GM12878 (cell line): Measurements from ENCODE around the gene CCDC120. TPM values are rescaled to one million over a fixed set of nuclear protein-coding genes. Genes with fewer than 3 reads are reported as not detected.

Experiments used
- ATAC-seq: fragments of 200-7000 bp; cut with Tn5 transposase; 3 replicates; pipeline ENCODE4 v1.9.1; 2020; ENCODE audit warnings: mild to moderate bottlenecking, moderate library complexity
- BruUV-seq: library from RNA; stranded (reverse); fragments of 400-500 nt; replicated peaks from 2 replicates; lab custom pipeline; 2021; lab: Mats Ljungman, UMichigan
- CTCF ChIA-PET: fragments of 300-600 bp; sonication (Branson Sonifier 250); formaldehyde crosslinking; extraction: SDS; loops from one replicate; lab custom pipeline; 2021; ENCODE audit warnings: inconsistent platforms; lab: Yijun Ruan, JAX
- POLR2A ChIA-PET: fragments of 350-600 bp; formaldehyde crosslinking; extraction: SDS; loops from one replicate; lab custom pipeline; 2021; ENCODE audit warnings: inconsistent platforms; lab: Charles Lee
- RAD21 ChIA-PET: fragments of 300-600 bp; sonication (Branson Sonifier 250); formaldehyde crosslinking; loops from one replicate; lab custom pipeline; 2023; ENCODE audit warnings: antibody characterized with exemption; ENCODE audit not compliant: unreplicated experiment; lab: Charles Lee
- SMC1A ChIA-PET: fragments of 300-600 bp; sonication (Branson Sonifier 250); formaldehyde crosslinking; loops from one replicate; lab custom pipeline; 2023; ENCODE audit not compliant: unreplicated experiment, uncharacterized antibody; lab: Charles Lee
- DNase-seq: peaks from one replicate; pipeline ENCODE4 v3.0.0-alpha.2; 2011; ENCODE audit warnings: low read depth, low spot score
- FAIRE-seq: peaks from 3 replicates; lab custom pipeline; 2011; peaks lifted over from hg19 to GRCh38; lab: Jason Lieb, UNC
- H2AFZ ChIP-seq: 2 replicates; pipeline ENCODE4 v1.6.0; 2011; ENCODE audit warnings: low read depth, low read length, control low read depth; ENCODE audit not compliant: control insufficient read depth
- H3K27ac ChIP-seq: 2 replicates; pipeline ENCODE4 v1.5.1; 2011; ENCODE audit warnings: control low read depth; ENCODE audit not compliant: control insufficient read depth, insufficient read depth
- H3K27me3 ChIP-seq, 2 experiments: replicated peaks in 1 of 2; 2 replicates each; pipeline versions ENCODE4 v1.6.0 to v1.6.1; 2011; ENCODE audit warnings: low read length in 1 of 2; ENCODE audit not compliant: control insufficient read depth in 2 of 2, insufficient read depth in 2 of 2
- H3K36me3 ChIP-seq, 2 experiments: 2 replicates each; pipeline ENCODE4 v1.5.1; 2011; ENCODE audit warnings: low read length in 1 of 2; ENCODE audit not compliant: control insufficient read depth in 2 of 2, insufficient read depth in 2 of 2
- H3K4me1 ChIP-seq: 2 replicates; pipeline ENCODE4 v1.6.1; 2011; ENCODE audit warnings: mild to moderate bottlenecking, low read length, moderate library complexity, mixed read lengths; ENCODE audit not compliant: control insufficient read depth, insufficient read depth
- H3K4me2 ChIP-seq: 2 replicates; pipeline ENCODE4 v1.6.0; 2011; ENCODE audit warnings: control low read depth; ENCODE audit not compliant: control insufficient read depth, insufficient read depth
- H3K4me3 ChIP-seq: fragments of 200-600 bp; sonication (generic); 2 replicates; pipeline ENCODE4 v1.5.1; 2016
- H3K79me2 ChIP-seq: 2 replicates; pipeline ENCODE4 v1.6.0; 2011; ENCODE audit warnings: low read length; ENCODE audit not compliant: control insufficient read depth, insufficient read depth
- H3K9ac ChIP-seq: 2 replicates; pipeline ENCODE4 v1.8.0; 2011; ENCODE audit warnings: low read length, control low read depth, mixed read lengths; ENCODE audit not compliant: control insufficient read depth, insufficient read depth
- H3K9me3 ChIP-seq: replicated peaks from 3 replicates; pipeline ENCODE4 v1.5.1; 2011; ENCODE audit warnings: mild to moderate bottlenecking, low read length; ENCODE audit not compliant: control insufficient read depth, insufficient read depth
- H4K20me1 ChIP-seq: 2 replicates; pipeline ENCODE4 v1.6.0; 2011; ENCODE audit not compliant: control insufficient read depth, insufficient read depth
- CHD2 ChIP-seq: IDR thresholded peaks from 2 replicates; pipeline ENCODE4 v1.6.1; 2011; ENCODE audit warnings: low read depth, low read length, improper control_type of control experiment, borderline replicate concordance
- YBX1 ChIP-seq: fragments of 450-650 bp; IDR thresholded peaks from 2 replicates; pipeline ENCODE4 v1.6.1; 2016; ENCODE audit warnings: antibody characterized with exemption
- WGBS: methylation state at CpG from one replicate; pipeline ENCODE4 v1.1.6; 2016; ENCODE audit warnings: low lambda C conversion rate; ENCODE audit not compliant: insufficient replicate concordance, insufficient coverage; ENCODE audit errors: missing lambda C conversion rate; 5-methylcytosine and 5-hydroxymethylcytosine counted together
- in situ Hi-C: fragments of 300-500 bp; cut with MboI; formaldehyde crosslinking; loops from 9 replicates; pipeline ENCODE4 v1.14.3; 2018; ENCODE audit warnings: mixed read lengths
- intact Hi-C: fragments of 100-400 bp; cut with micrococcal nuclease; formaldehyde crosslinking; loops from one replicate; pipeline ENCODE4 v1.14.2; 2022; ENCODE audit not compliant: unreplicated experiment
- polyA plus RNA-seq, 11 experiments: library from polyadenylated mRNA; depleted of rRNA in 4 of 11; unstranded in 6 of 11; stranded (reverse) in 5 of 11; fragments of >200 nt; fragmentation: Nextera tagmentation in 4 of 11; fragmentation: Illumina TruSeq in 1 of 11; extraction: Ambion mirVana in 4 of 11; extraction: Trizol in 1 of 11; gene quantifications; 1 replicate in 1 of 11; 2 replicates in 10 of 11; pipeline versions ENCODE4 v1.2.1 to v1.2.3, GENCODE V29; 2011 to 2016; ENCODE audit warnings: inconsistent platforms in 2 of 11, missing spikeins in 2 of 11, low read depth in 1 of 11
- total RNA-seq, 4 experiments: library from RNA; depleted of rRNA in 3 of 4; stranded (reverse); fragments of >200 nt in 3 of 4; fragmentation: Illumina TruSeq in 1 of 4; extraction: Trizol in 1 of 4; gene quantifications; 2 replicates each; pipeline versions ENCODE4 v1.2.1 to v1.2.3, GENCODE V29; 2013 to 2021
- TF ChIP-seq, protein P1 (sequence below): fragments of 450-650 bp; formaldehyde crosslinking; IDR thresholded peaks from 2 replicates; pipeline ENCODE4 v1.4.0; 2020; ENCODE audit warnings: mild to moderate bottlenecking, moderate library complexity
- TF ChIP-seq, protein P2 (sequence below): fragments of 450-650 bp; IDR thresholded peaks from 2 replicates; pipeline ENCODE4 v1.6.1; 2016; ENCODE audit warnings: mild to moderate bottlenecking
- TF ChIP-seq, protein P3 (sequence below): fragments of 150-350 bp; IDR thresholded peaks from 2 replicates; pipeline ENCODE4 v1.6.1; 2016; ENCODE audit warnings: low read depth, low read length

CCDC120 gene
- total and polyA plus RNA-seq, 10 of the 15 experiments (the other 5 are each of a cell fraction or from before 2014, with no cell fraction given), result 0.11 to 4.1 (median 0.76) TPM

DNA sequence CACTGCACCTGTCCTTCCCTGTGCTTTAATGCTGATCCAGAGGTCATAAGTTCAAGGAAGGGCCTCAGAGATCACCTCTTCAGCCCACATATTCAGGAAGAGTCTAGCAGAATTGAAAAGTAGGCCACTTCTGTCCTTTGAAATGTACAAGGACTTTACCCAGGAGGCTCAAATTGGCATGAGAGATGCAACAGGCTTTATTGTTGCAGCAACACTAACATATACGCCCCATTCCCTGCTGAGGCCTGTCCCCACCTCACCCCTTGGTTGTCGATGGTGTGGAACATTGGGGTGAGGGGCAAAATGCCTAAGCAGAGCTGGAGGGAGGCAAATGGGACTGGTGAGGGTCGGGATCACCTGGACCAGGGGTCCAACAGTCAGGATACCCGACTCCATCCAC lies 12.2 kb downstream of the CCDC120 start:
- H2AFZ ChIP-seq, result no peak overlapping the region
- H3K4me2 ChIP-seq, result no peak overlapping the region
- no peaks in the 10 kb centered on the region for H3K79me2 ChIP-seq
- H3K27me3 ChIP-seq, result no peaks in the 10 kb centered on the region
- no peak overlapping the region for H3K9ac ChIP-seq
- no peaks in the 10 kb centered on the region; a peak in 1 of 4 replicates for H3K36me3 ChIP-seq
- H3K27ac ChIP-seq, result no peak overlapping the region
- no peak for ATAC-seq
- ChIA-PET POLR2A (no interaction called here), SMC1A (interaction anchor here (0.5 kb wide), 1 partner anchor 201 kb away, joined by 3 read pairs; no protein-coding TSS in a partner anchor), RAD21 (no interaction called here), CTCF (no interaction called here)
- 67% methylated on average over 4 of the region's 4 CpGs for WGBS
- in situ Hi-C loops, result no loop called here
- H3K4me3 ChIP-seq, result no peak overlapping the region
- no peak for DNase-seq
- FAIRE-seq, result no peak
- intact Hi-C loops, result no loop called here
- peaks cover 2% of the 10 kb centered on the region; the same call in 1 of the 3 replicates for H3K9me3 ChIP-seq
- H4K20me1 ChIP-seq, result no peaks in the 10 kb centered on the region
- TF ChIP-seq, protein P1, sequence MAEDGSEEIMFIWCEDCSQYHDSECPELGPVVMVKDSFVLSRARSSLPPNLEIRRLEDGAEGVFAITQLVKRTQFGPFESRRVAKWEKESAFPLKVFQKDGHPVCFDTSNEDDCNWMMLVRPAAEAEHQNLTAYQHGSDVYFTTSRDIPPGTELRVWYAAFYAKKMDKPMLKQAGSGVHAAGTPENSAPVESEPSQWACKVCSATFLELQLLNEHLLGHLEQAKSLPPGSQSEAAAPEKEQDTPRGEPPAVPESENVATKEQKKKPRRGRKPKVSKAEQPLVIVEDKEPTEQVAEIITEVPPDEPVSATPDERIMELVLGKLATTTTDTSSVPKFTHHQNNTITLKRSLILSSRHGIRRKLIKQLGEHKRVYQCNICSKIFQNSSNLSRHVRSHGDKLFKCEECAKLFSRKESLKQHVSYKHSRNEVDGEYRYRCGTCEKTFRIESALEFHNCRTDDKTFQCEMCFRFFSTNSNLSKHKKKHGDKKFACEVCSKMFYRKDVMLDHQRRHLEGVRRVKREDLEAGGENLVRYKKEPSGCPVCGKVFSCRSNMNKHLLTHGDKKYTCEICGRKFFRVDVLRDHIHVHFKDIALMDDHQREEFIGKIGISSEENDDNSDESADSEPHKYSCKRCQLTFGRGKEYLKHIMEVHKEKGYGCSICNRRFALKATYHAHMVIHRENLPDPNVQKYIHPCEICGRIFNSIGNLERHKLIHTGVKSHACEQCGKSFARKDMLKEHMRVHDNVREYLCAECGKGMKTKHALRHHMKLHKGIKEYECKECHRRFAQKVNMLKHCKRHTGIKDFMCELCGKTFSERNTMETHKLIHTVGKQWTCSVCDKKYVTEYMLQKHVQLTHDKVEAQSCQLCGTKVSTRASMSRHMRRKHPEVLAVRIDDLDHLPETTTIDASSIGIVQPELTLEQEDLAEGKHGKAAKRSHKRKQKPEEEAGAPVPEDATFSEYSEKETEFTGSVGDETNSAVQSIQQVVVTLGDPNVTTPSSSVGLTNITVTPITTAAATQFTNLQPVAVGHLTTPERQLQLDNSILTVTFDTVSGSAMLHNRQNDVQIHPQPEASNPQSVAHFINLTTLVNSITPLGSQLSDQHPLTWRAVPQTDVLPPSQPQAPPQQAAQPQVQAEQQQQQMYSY (CRISPR knock-in tag), result no peak
- TF ChIP-seq, protein P2, sequence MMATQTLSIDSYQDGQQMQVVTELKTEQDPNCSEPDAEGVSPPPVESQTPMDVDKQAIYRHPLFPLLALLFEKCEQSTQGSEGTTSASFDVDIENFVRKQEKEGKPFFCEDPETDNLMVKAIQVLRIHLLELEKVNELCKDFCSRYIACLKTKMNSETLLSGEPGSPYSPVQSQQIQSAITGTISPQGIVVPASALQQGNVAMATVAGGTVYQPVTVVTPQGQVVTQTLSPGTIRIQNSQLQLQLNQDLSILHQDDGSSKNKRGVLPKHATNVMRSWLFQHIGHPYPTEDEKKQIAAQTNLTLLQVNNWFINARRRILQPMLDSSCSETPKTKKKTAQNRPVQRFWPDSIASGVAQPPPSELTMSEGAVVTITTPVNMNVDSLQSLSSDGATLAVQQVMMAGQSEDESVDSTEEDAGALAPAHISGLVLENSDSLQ, result no peak
- TF ChIP-seq YBX1 (no peak), CHD2 (no peak)
- TF ChIP-seq, protein P3, sequence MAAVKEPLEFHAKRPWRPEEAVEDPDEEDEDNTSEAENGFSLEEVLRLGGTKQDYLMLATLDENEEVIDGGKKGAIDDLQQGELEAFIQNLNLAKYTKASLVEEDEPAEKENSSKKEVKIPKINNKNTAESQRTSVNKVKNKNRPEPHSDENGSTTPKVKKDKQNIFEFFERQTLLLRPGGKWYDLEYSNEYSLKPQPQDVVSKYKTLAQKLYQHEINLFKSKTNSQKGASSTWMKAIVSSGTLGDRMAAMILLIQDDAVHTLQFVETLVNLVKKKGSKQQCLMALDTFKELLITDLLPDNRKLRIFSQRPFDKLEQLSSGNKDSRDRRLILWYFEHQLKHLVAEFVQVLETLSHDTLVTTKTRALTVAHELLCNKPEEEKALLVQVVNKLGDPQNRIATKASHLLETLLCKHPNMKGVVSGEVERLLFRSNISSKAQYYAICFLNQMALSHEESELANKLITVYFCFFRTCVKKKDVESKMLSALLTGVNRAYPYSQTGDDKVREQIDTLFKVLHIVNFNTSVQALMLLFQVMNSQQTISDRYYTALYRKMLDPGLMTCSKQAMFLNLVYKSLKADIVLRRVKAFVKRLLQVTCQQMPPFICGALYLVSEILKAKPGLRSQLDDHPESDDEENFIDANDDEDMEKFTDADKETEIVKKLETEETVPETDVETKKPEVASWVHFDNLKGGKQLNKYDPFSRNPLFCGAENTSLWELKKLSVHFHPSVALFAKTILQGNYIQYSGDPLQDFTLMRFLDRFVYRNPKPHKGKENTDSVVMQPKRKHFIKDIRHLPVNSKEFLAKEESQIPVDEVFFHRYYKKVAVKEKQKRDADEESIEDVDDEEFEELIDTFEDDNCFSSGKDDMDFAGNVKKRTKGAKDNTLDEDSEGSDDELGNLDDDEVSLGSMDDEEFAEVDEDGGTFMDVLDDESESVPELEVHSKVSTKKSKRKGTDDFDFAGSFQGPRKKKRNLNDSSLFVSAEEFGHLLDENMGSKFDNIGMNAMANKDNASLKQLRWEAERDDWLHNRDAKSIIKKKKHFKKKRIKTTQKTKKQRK, result no peak
- H3K4me1 ChIP-seq, result no peaks in the 10 kb centered on the region
- BruUV-seq, result no TSS peak
